HEK293T (cell line): Measurements from ENCODE around the gene ZNF445.

ENCODE experiments used
- CTCF ChIA-PET: fragments of 350-600 bp; formaldehyde crosslinking; extraction: SDS; loops from one replicate; lab custom pipeline; 2021; ENCODE audit warnings: antibody characterized with exemption, inconsistent platforms; lab: Yijun Ruan, JAX
- POLR2A ChIA-PET: fragments of 350-600 bp; formaldehyde crosslinking; extraction: SDS; loops from one replicate; lab custom pipeline; 2020; ENCODE audit warnings: antibody characterized with exemption, inconsistent platforms; lab: Yijun Ruan, JAX
- DNase-seq: peaks from one replicate; pipeline ENCODE4 v3.0.0; 2012; ENCODE audit warnings: mixed read lengths; ENCODE audit errors: extremely low spot score
- ARNT ChIP-seq: fragments of 450-650 bp; IDR thresholded peaks from 2 replicates; pipeline ENCODE4 v1.6.1; 2017; ENCODE audit warnings: mild to moderate bottlenecking
- BHLHE40 ChIP-seq: fragments of 450-650 bp; IDR thresholded peaks from 2 replicates; pipeline ENCODE4 v1.6.1; 2016; ENCODE audit warnings: mild to moderate bottlenecking, moderate library complexity, borderline replicate concordance
- CTBP1 ChIP-seq: fragments of 450-650 bp; IDR thresholded peaks from 2 replicates; pipeline ENCODE4 v1.6.1; 2016; ENCODE audit warnings: borderline replicate concordance
- ELF4 ChIP-seq: fragments of 450-650 bp; IDR thresholded peaks from 2 replicates; pipeline ENCODE4 v1.6.1; 2017; ENCODE audit warnings: antibody characterized with exemption
- FOXA1 ChIP-seq: fragments of 450-650 bp; IDR thresholded peaks from 2 replicates; pipeline ENCODE4 v1.6.1; 2016; ENCODE audit warnings: mild to moderate bottlenecking
- FOXK2 ChIP-seq: fragments of 450-650 bp; IDR thresholded peaks from 2 replicates; pipeline ENCODE4 v1.6.1; 2016; ENCODE audit warnings: mild to moderate bottlenecking
- FOXM1 ChIP-seq: fragments of 450-650 bp; IDR thresholded peaks from 2 replicates; pipeline ENCODE4 v1.6.1; 2017; ENCODE audit warnings: mild to moderate bottlenecking, borderline replicate concordance
- HDGF ChIP-seq: fragments of 450-650 bp; IDR thresholded peaks from 2 replicates; pipeline ENCODE4 v1.6.1; 2017; ENCODE audit warnings: antibody characterized with exemption, borderline replicate concordance
- L3MBTL2 ChIP-seq: fragments of 450-650 bp; conservative IDR thresholded peaks from 2 replicates; pipeline ENCODE4 v1.6.1; 2016; ENCODE audit warnings: mild to moderate bottlenecking
- LEF1 ChIP-seq: fragments of 450-650 bp; IDR thresholded peaks from 2 replicates; pipeline ENCODE4 v1.6.1; 2017; ENCODE audit warnings: mild to moderate bottlenecking, borderline replicate concordance
- NFRKB ChIP-seq: fragments of 450-650 bp; IDR thresholded peaks from 2 replicates; pipeline ENCODE4 v1.6.1; 2016; ENCODE audit warnings: mild to moderate bottlenecking, moderate library complexity
- SP1 ChIP-seq: fragments of 450-650 bp; IDR thresholded peaks from 2 replicates; pipeline ENCODE4 v1.6.1; 2017
- SUZ12 ChIP-seq: fragments of 450-650 bp; IDR thresholded peaks from 2 replicates; pipeline ENCODE4 v1.6.1; 2016; ENCODE audit warnings: mild to moderate bottlenecking
- TARDBP ChIP-seq: fragments of 450-650 bp; IDR thresholded peaks from 2 replicates; pipeline ENCODE4 v1.6.1; 2016
- ZNF384 ChIP-seq: fragments of 450-650 bp; IDR thresholded peaks from 2 replicates; pipeline ENCODE4 v1.6.1; 2016

Gene ZNF445

DNA sequence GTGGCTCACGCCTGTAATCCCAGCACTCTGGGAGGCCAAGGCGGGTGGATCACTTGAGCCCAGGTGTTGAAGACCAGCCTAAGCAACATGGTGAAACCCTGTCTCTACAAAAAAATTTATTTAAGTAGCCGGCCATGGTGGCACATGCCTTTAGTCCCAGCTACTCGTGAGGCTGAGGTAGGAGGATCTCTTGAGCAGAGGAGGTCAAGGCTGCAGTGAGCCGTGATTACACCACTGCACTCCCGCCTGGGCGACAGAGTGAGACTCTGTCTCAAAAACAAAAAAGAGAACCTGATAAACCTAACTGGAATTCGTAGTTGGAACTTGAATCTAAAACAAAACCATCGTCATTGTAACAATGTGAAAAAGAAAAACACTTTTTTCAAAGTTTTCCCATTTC lies 81.8 kb downstream of the ZNF445 start:
- POLR2A ChIA-PET = no interaction called here
- no peak for DNase-seq
- CTCF ChIA-PET = no interaction called here
- TF ChIP-seq LEF1 = no peak
- TF ChIP-seq L3MBTL2 = no peak
- TF ChIP-seq ZNF384 = no peak
- no peak for TF ChIP-seq BHLHE40
- no peak for TF ChIP-seq FOXK2
- TF ChIP-seq SUZ12 = no peak
- no peak for TF ChIP-seq ARNT
- no peak for TF ChIP-seq HDGF
- TF ChIP-seq SP1 = no peak

DNA sequence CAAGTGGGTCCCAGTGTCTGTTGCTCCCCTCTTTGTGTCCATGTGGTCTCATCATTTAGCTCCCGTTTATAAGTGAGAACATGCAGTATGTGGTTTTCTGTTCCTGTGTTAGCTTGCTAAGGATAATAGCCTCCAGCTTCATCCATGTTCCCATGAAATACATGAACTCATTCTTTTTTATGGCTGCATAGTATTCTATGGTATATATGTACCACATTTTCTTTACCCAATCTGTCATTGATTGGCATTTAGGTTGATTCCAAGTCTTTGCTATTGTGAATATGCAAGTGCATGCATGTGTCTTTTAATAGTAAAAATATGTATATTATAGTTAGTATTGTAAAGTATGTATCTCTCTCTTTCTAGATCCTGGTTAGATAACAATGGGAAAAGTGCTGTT lies 85.0 kb downstream of the ZNF445 start:
- no peak for TF ChIP-seq L3MBTL2
- no peak for TF ChIP-seq CTBP1
- TF ChIP-seq FOXM1 = no peak
- no peak for TF ChIP-seq LEF1
- TF ChIP-seq BHLHE40 = no peak
- TF ChIP-seq ZNF384 = no peak
- TF ChIP-seq HDGF = no peak
- TF ChIP-seq FOXK2 = no peak
- no peak for TF ChIP-seq FOXA1
- TF ChIP-seq NFRKB = no peak
- TF ChIP-seq ELF4 = no peak
- TF ChIP-seq SUZ12 = no peak
- TF ChIP-seq TARDBP = no peak
- CTCF ChIA-PET = no interaction called here
- no peak for DNase-seq
- POLR2A ChIA-PET = no interaction called here

DNA sequence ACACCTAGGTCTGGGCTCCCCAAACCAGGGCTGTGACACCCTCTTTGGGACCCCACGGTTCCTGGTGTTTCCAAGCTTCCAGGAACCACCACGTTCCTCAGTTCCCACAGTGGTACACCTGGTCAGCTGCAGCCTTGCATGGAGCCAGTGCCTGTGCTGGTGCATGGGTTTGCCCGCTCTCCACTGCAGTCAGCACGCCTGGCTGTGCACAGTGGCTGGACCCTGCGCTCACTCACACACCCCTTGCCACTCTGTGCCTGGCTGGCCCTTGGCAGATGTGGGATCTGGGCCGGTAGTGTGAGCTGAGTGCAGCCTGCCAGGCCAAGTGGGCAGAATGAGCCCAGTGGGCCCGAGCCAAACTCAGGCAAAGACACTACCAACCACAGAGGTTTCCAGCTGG lies 90.1 kb downstream of the ZNF445 start:
- POLR2A ChIA-PET = no interaction called here
- CTCF ChIA-PET = no interaction called here
- no peak for TF ChIP-seq TARDBP
- TF ChIP-seq FOXM1 = no peak
- no peak for TF ChIP-seq FOXA1
- no peak for DNase-seq
